HEK293 (cell line): ENCODE results near the gene GPR146.

Source experiments
- CTCF ChIA-PET: fragments of 350-600 bp; formaldehyde crosslinking; extraction: SDS; loops from one replicate; lab custom pipeline; 2021; ENCODE audit warnings: antibody characterized with exemption; lab: Yijun Ruan, JAX
- POLR2A ChIA-PET: fragments of 300-600 bp; formaldehyde crosslinking; extraction: SDS; loops from one replicate; lab custom pipeline; 2020; ENCODE audit warnings: antibody characterized with exemption, inconsistent platforms; lab: Yijun Ruan, JAX
- H3K27ac ChIP-seq: fragments of 200-500 bp; sonication (Bioruptor generic); 2 replicates; pipeline ENCODE4 v1.5.1; 2014; ENCODE audit warnings: low read depth, low read length, control low read depth, inconsistent platforms; ENCODE audit errors: extremely low read depth
- H3K36me3 ChIP-seq, 2 experiments: fragments of 200-500 bp in 1 of 2; sonication (Bioruptor generic) in 1 of 2; 1 replicate in 1 of 2; 2 replicates in 1 of 2; pipeline ENCODE4 v1.5.1; 2014 to 2017; ENCODE audit warnings: inconsistent platforms in 2 of 2, low read length in 2 of 2; ENCODE audit not compliant: control insufficient read depth in 2 of 2, insufficient read depth in 1 of 2
- H3K4me1 ChIP-seq: fragments of 200-500 bp; sonication (Bioruptor generic); 2 replicates; pipeline ENCODE4 v1.5.1; 2014; ENCODE audit warnings: mild to moderate bottlenecking, low read length, inconsistent platforms; ENCODE audit not compliant: control insufficient read depth, insufficient read depth
- H3K4me3 ChIP-seq: 2 replicates; pipeline ENCODE4 v1.5.1; 2011; ENCODE audit warnings: low read depth, mild to moderate bottlenecking, control low read depth, low read length, moderate library complexity
- H3K9me3 ChIP-seq: fragments of 200-500 bp; sonication (Bioruptor generic); 2 replicates; pipeline ENCODE4 v1.5.1; 2014; ENCODE audit warnings: low read depth, low read length, inconsistent platforms; ENCODE audit not compliant: control insufficient read depth, insufficient read depth
- HOXC10 ChIP-seq: sonication (generic); formaldehyde crosslinking; IDR thresholded peaks from 2 replicates; pipeline ENCODE4 v1.8.1; 2023; ENCODE audit warnings: mild to moderate bottlenecking, missing genetic modification reagents
- MZF1 ChIP-seq: fragments of 450-650 bp; formaldehyde crosslinking; IDR thresholded peaks from 2 replicates; pipeline ENCODE4 v1.5.1; 2017; ENCODE audit warnings: missing biosample characterization, missing genetic modification characterization, borderline replicate concordance
- PRDM1 ChIP-seq: fragments of 450-650 bp; formaldehyde crosslinking; IDR thresholded peaks from 2 replicates; pipeline ENCODE4; 2016; ENCODE audit warnings: missing biosample characterization, missing genetic modification characterization
- SP7 ChIP-seq: fragments of 450-650 bp; formaldehyde crosslinking; IDR thresholded peaks from 2 replicates; pipeline ENCODE4 v1.5.1; 2016; ENCODE audit warnings: missing biosample characterization, missing genetic modification characterization
- WT1 ChIP-seq: fragments of 450-650 bp; formaldehyde crosslinking; IDR thresholded peaks from 2 replicates; pipeline ENCODE4 v1.5.1; 2016; ENCODE audit warnings: missing biosample characterization, missing genetic modification characterization
- ZBTB1 ChIP-seq: fragments of 450-650 bp; formaldehyde crosslinking; IDR thresholded peaks from 2 replicates; pipeline ENCODE4 v1.5.1; 2016; ENCODE audit warnings: missing biosample characterization, missing genetic modification characterization
- ZNF157 ChIP-seq: fragments of 450-650 bp; formaldehyde crosslinking; IDR thresholded peaks from 2 replicates; pipeline ENCODE4 v1.5.1; 2016; ENCODE audit warnings: missing biosample characterization, missing genetic modification characterization
- ZNF16 ChIP-seq: fragments of 450-650 bp; formaldehyde crosslinking; IDR thresholded peaks from 2 replicates; pipeline ENCODE4 v1.5.1; 2016; ENCODE audit warnings: low read depth, missing biosample characterization, missing genetic modification characterization
- ZNF302 ChIP-seq: fragments of 450-650 bp; formaldehyde crosslinking; IDR thresholded peaks from 2 replicates; pipeline ENCODE4 v1.5.1; 2016; ENCODE audit warnings: missing biosample characterization, missing genetic modification characterization, low read depth
- ZNF404 ChIP-seq: fragments of 450-650 bp; formaldehyde crosslinking; IDR thresholded peaks from 2 replicates; pipeline ENCODE4 v1.5.1; 2017; ENCODE audit warnings: missing biosample characterization, missing genetic modification characterization
- ZNF514 ChIP-seq: fragments of 450-650 bp; formaldehyde crosslinking; IDR thresholded peaks from 2 replicates; pipeline ENCODE4 v1.5.1; 2016; ENCODE audit warnings: missing biosample characterization, missing genetic modification characterization
- ZNF785 ChIP-seq: fragments of 450-650 bp; formaldehyde crosslinking; IDR thresholded peaks from 2 replicates; pipeline ENCODE4 v1.5.1; 2016; ENCODE audit warnings: missing biosample characterization, missing genetic modification characterization
- TF ChIP-seq, protein P1 (sequence below): fragments of 450-650 bp; formaldehyde crosslinking; IDR thresholded peaks from 2 replicates; pipeline ENCODE4 v1.5.1; 2017; ENCODE audit warnings: missing biosample characterization, missing genetic modification characterization
- TF ChIP-seq, protein P2 (sequence below): fragments of 450-650 bp; IDR thresholded peaks from 2 replicates; pipeline ENCODE4 v1.5.1; 2018; ENCODE audit warnings: missing biosample characterization, mild to moderate bottlenecking, missing genetic modification characterization
- TF ChIP-seq, protein P3 (sequence below): fragments of 450-650 bp; formaldehyde crosslinking; IDR thresholded peaks from 2 replicates; pipeline ENCODE4 v1.5.1; 2017; ENCODE audit warnings: missing biosample characterization, missing genetic modification characterization
- TF ChIP-seq, protein P4 (sequence below): fragments of 450-650 bp; formaldehyde crosslinking; IDR thresholded peaks from 2 replicates; pipeline ENCODE4 v1.5.1; 2016; ENCODE audit warnings: missing biosample characterization, missing genetic modification characterization

The GPR146 gene

DNA sequence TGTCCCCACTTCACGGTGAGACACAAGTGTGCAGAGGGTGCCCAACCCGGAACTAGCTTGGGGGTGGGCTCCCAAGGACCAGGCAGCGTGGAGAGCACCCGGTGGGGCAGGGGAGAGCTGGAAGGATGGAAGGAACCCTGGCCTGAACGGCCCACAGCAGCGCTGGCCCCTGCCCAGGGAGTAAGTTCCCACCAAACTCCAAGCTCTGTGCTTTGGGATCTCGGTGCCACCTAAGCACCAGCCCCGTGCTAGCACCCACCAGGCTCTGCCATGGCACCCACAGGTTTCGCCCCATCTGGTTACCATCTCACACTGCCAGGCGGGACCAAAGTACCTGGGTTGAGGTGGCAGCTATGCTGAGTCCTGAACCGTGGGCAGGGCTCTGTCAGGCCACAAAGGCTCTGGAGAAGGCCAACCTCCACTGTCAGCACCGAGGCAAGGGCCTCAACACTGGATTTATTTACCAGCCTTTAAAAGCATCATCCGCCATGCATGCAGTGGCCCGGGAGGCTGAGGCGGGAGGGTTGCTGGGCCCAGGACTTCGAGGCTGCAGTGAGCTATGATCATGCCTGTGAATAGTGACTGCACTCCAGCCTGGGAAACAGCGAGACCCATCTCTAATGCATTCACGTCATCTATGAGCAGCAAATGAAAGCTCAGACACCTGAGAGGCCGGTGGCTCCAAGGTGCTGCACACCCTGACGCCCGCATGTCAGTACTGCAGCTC lies 59.6 kb downstream of the GPR146 start (continued):
- TF ChIP-seq, protein P1, sequence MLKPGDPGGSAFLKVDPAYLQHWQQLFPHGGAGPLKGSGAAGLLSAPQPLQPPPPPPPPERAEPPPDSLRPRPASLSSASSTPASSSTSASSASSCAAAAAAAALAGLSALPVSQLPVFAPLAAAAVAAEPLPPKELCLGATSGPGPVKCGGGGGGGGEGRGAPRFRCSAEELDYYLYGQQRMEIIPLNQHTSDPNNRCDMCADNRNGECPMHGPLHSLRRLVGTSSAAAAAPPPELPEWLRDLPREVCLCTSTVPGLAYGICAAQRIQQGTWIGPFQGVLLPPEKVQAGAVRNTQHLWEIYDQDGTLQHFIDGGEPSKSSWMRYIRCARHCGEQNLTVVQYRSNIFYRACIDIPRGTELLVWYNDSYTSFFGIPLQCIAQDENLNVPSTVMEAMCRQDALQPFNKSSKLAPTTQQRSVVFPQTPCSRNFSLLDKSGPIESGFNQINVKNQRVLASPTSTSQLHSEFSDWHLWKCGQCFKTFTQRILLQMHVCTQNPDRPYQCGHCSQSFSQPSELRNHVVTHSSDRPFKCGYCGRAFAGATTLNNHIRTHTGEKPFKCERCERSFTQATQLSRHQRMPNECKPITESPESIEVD (tag by site-specific recombination), result no peak

- Histone ChIP-seq H3K4me3 (no peak overlapping the region), H3K27ac (no peak overlapping the region), H3K4me1 (no peaks in the 10 kb centered on the region; the same call in 1 of the 2 replicates), H3K9me3 (no peaks in the 10 kb centered on the region)
- TF ChIP-seq, protein P2, sequence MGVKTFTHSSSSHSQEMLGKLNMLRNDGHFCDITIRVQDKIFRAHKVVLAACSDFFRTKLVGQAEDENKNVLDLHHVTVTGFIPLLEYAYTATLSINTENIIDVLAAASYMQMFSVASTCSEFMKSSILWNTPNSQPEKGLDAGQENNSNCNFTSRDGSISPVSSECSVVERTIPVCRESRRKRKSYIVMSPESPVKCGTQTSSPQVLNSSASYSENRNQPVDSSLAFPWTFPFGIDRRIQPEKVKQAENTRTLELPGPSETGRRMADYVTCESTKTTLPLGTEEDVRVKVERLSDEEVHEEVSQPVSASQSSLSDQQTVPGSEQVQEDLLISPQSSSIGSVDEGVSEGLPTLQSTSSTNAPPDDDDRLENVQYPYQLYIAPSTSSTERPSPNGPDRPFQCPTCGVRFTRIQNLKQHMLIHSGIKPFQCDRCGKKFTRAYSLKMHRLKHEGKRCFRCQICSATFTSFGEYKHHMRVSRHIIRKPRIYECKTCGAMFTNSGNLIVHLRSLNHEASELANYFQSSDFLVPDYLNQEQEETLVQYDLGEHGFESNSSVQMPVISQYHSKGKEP (tag by site-specific recombination), result no peak
- no peak for TF ChIP-seq ZNF16
- TF ChIP-seq, protein P3, sequence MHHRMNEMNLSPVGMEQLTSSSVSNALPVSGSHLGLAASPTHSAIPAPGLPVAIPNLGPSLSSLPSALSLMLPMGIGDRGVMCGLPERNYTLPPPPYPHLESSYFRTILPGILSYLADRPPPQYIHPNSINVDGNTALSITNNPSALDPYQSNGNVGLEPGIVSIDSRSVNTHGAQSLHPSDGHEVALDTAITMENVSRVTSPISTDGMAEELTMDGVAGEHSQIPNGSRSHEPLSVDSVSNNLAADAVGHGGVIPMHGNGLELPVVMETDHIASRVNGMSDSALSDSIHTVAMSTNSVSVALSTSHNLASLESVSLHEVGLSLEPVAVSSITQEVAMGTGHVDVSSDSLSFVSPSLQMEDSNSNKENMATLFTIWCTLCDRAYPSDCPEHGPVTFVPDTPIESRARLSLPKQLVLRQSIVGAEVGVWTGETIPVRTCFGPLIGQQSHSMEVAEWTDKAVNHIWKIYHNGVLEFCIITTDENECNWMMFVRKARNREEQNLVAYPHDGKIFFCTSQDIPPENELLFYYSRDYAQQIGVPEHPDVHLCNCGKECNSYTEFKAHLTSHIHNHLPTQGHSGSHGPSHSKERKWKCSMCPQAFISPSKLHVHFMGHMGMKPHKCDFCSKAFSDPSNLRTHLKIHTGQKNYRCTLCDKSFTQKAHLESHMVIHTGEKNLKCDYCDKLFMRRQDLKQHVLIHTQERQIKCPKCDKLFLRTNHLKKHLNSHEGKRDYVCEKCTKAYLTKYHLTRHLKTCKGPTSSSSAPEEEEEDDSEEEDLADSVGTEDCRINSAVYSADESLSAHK (tag by site-specific recombination), result no peak
- no peak for TF ChIP-seq ZNF785
- no peak for TF ChIP-seq ZNF514 (tag by site-specific recombination)
- TF ChIP-seq SP7 (tag by site-specific recombination), result no peak
- TF ChIP-seq WT1 (tag by site-specific recombination), result no peak
- no peak for TF ChIP-seq ZBTB1
- no peak for TF ChIP-seq ZNF157 (tag by site-specific recombination)
- TF ChIP-seq, protein P1 (tag by site-specific recombination), result no peak
- TF ChIP-seq, protein P4, sequence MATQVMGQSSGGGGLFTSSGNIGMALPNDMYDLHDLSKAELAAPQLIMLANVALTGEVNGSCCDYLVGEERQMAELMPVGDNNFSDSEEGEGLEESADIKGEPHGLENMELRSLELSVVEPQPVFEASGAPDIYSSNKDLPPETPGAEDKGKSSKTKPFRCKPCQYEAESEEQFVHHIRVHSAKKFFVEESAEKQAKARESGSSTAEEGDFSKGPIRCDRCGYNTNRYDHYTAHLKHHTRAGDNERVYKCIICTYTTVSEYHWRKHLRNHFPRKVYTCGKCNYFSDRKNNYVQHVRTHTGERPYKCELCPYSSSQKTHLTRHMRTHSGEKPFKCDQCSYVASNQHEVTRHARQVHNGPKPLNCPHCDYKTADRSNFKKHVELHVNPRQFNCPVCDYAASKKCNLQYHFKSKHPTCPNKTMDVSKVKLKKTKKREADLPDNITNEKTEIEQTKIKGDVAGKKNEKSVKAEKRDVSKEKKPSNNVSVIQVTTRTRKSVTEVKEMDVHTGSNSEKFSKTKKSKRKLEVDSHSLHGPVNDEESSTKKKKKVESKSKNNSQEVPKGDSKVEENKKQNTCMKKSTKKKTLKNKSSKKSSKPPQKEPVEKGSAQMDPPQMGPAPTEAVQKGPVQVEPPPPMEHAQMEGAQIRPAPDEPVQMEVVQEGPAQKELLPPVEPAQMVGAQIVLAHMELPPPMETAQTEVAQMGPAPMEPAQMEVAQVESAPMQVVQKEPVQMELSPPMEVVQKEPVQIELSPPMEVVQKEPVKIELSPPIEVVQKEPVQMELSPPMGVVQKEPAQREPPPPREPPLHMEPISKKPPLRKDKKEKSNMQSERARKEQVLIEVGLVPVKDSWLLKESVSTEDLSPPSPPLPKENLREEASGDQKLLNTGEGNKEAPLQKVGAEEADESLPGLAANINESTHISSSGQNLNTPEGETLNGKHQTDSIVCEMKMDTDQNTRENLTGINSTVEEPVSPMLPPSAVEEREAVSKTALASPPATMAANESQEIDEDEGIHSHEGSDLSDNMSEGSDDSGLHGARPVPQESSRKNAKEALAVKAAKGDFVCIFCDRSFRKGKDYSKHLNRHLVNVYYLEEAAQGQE (tag by site-specific recombination), result no peak
- no peak for TF ChIP-seq HOXC10 (CRISPR knock-in tag)
- no peak for TF ChIP-seq ZNF404 (tag by site-specific recombination)
- no peak for TF ChIP-seq MZF1
- no peak for TF ChIP-seq PRDM1 (tag by site-specific recombination)
- TF ChIP-seq ZNF302, result no peak
- TF ChIP-seq, all 188 proteins: peak for 0
- CTCF ChIA-PET, result interaction anchor here (0.6 to 1.5 kb wide), 5 partner anchors 10 to 71 kb away, joined by 3 to 6 read pairs (median 4); no protein-coding TSS in a partner anchor
- POLR2A ChIA-PET, result no interaction called here
- H3K36me3 ChIP-seq, result no peaks in the 10 kb centered on the region
Measured at GRCh38 chr7:1104516-1105179, 60.3 kb downstream of the GPR146 start.
